Cardiac muscle cell (in vitro differentiated cells and primary cell): ENCODE measurements around the gene GARIN5A. TPM values are rescaled to one million over a fixed set of nuclear protein-coding genes. Genes with fewer than 3 reads are reported as not detected.

ENCODE experiments used
- DNase-seq, 2 donors: peaks; one replicate each; pipeline versions ENCODE4 v3.0.0 to v3.0.0-alpha.2; 2010 to 2017; ENCODE audit warnings: low read depth in 1 of 2, low spot score in 1 of 2
- H3K27ac ChIP-seq: fragments of 200-600 bp; sonication (generic); 2 replicates; pipeline ENCODE4 v1.5.1; 2016
- H3K27me3 ChIP-seq: fragments of 200-600 bp; sonication (generic); 2 replicates; pipeline ENCODE4 v1.6.0; 2016; ENCODE audit warnings: control low read depth
- H3K36me3 ChIP-seq: fragments of 200-600 bp; sonication (generic); 2 replicates; pipeline ENCODE4 v1.5.1; 2016; ENCODE audit warnings: control low read depth
- H3K4me1 ChIP-seq: fragments of 200-600 bp; sonication (generic); 2 replicates; pipeline ENCODE4 v1.8.1; 2017; ENCODE audit warnings: low read depth, mild to moderate bottlenecking, mixed run types
- H3K4me3 ChIP-seq: fragments of 200-600 bp; sonication (generic); 2 replicates; pipeline ENCODE4 v1.5.1; 2016; ENCODE audit warnings: mild to moderate bottlenecking
- H3K9me3 ChIP-seq: fragments of 200-600 bp; sonication (generic); 2 replicates; pipeline ENCODE4 v1.5.1; 2017; ENCODE audit warnings: low read depth, mild to moderate bottlenecking, control low read depth
- CTCF ChIP-seq: IDR thresholded peaks from 2 replicates; pipeline ENCODE4 v1.5.1; 2012; ENCODE audit warnings: low read depth, mild to moderate bottlenecking, low read length
- polyA plus RNA-seq: library from polyadenylated mRNA; unstranded; fragments of >200 nt; fragmentation: Nextera tagmentation; extraction: Ambion mirVana; gene quantifications from 2 replicates; pipeline ENCODE4 v1.2.1, GENCODE V29; 2016
- total RNA-seq: library from RNA; depleted of rRNA; stranded (reverse); fragments of >200 nt; gene quantifications from 2 replicates; pipeline ENCODE4 v1.2.3, GENCODE V29; 2016

Gene GARIN5A
- total and polyA plus RNA-seq, 2 experiments from 2014 or later = 7.7 to 9.3 TPM

DNA sequence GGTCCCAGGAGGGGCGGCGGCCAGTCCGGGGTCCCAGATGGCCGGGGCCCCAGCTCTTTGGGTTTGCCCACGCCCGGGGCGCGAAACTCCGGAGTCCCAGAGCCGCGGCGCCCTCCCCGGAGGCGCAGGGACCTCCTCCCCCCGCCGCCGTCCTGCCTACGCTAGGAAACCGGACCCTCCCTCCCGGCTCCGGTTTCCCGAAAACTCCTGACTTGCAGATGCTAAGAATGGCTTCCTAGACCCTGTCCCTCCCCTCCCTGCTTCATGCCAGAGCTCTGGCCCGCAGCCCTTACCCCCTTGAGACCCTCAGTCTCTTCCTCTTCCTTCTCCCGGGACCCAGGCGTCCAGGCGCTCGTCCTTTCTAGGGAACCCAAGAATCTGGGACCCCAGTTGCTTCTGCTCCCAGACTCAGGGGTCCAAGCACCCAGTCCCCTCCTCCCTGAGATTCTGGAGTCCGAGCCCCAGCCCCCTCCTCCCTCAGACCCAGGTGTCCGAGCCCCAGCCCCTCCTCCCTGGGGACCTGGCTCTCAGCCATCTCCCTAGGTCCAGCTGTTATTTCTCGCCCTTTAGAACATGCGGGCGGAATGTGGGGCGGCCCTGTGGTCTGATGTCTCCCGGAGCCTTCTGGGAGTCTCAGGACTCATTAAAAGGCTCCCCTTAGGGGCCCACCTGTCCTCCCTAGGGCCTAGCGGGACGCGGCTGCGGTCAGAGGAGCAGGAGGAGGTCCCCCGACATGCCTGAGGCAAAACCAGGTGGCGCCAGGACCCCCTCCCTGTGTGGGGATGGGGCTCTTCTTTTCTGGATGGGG is 44.2 kb downstream of the GARIN5A start, which contains the start of gene MYBPC2:
Gene MYBPC2 (plus strand): TSS at position 672 of the 808 bp plus-strand sequence. CDS start 62 bp downstream, at position 734.
- Histone ChIP-seq H3K27me3 (no peaks in the 10 kb centered on the region), H3K27ac (no peak within 1 kb of the TSS), H3K36me3 (no peaks in the 10 kb centered on the region), H3K9me3 (no peaks in the 10 kb centered on the region), H3K4me3 (peak within 1 kb of the TSS; percentile 58), H3K4me1 (peaks cover 9% of the 10 kb centered on the region)
- TF ChIP-seq CTCF = no peak
- DNase-seq = peak; percentile 35 to 60

DNA sequence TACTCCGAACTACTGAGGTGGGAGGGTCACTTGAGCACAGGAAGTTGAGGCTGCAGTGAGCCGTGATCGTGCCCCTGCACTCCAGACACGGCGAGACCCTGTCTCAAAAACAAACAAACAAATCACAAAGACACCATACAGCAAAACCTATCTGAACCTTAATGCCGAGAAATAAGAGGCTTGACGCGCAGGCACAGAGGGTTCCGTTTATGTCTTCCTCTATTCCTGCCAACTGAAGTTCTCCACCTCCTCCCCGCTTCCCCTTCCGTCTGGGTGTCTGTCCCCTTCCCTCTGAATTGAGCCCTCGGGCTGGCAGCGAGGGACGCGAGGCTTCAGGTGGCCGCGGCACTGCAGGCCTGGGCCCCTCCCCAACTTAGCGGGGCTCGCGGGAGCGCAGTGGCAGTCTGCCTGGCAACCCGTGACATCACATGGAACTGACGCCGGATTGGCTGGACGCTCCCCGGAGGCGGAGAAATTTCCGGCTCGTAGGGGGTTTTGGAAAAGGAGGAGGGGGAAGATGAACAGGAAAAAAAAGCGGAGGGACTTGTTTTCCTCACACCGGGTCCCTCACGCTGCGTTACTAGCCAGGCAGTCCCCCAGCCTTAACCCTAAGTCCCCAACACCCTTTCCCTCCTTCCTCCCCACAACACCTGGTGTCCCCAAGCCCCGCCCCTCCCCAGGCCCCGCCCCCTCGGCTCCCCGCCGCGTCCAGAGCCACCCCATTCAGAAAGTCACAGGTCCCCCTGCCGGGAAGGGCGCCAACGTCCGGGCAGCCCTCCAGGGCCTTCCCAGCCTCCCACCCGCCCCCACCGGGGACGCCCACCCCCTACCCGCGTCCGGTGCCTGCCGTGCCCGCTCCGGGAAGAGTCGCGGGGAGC is 45.1 kb downstream of the GARIN5A start:
- TF ChIP-seq CTCF = no peak
- DNase-seq = peak; percentile 77 to 89
- H3K27me3 ChIP-seq = no peaks in the 10 kb centered on the region
- H3K9me3 ChIP-seq = no peaks in the 10 kb centered on the region
- no peak overlapping the region for H3K27ac ChIP-seq
- no peaks in the 10 kb centered on the region for H3K36me3 ChIP-seq
- H3K4me3 ChIP-seq = peak overlapping the region; percentile 58
- H3K4me1 ChIP-seq = peaks cover 9% of the 10 kb centered on the region

- Histone ChIP-seq H3K4me1 (peaks cover 9% of the 10 kb centered on the region), H3K27me3 (no peaks in the 10 kb centered on the region), H3K9me3 (no peaks in the 10 kb centered on the region), H3K4me3 (no peak overlapping the region), H3K27ac (no peak overlapping the region), H3K36me3 (no peaks in the 10 kb centered on the region)
- no peak for TF ChIP-seq CTCF
- no peak for DNase-seq
These were observed 45.7 kb downstream of the GARIN5A start for GRCh38 chr19:50430888-50431342.

DNA sequence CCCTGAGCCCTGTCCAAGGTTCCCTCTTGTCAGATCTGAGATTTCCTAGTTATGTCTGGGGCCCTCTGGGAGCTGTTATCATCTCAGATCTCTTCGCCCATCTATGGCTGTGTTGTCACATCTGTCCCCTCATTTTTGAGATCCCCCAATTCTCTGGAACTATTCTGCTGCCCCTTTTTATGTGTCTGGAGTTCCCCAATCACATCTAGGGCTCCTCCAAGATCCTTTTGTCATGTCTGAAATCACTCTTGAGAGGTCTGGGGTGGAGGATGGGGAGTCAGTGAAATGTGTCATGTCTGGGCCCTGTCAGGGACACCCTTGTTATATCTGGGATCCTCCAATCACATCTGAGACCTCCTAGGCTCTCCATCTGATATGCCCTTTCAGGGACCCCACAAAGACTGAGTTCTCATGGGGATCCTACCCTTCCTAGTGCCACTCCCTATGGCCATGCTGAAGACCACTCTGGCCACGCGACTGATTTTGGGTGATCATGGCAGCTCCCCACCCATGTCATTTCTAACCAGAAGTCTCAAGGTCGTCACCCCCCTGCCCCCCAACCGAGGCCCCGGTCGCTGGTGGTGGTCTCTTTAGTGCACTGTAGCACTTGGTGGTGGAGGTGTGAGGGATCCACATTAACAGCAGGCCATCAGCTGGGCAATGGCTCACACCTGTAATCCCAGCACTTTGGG is 47.7 kb downstream of the GARIN5A start:
- no peaks in the 10 kb centered on the region for H3K9me3 ChIP-seq
- H3K27me3 ChIP-seq = no peaks in the 10 kb centered on the region
- H3K27ac ChIP-seq = no peak overlapping the region
- no peaks in the 10 kb centered on the region for H3K36me3 ChIP-seq
- H3K4me1 ChIP-seq = peaks cover 9% of the 10 kb centered on the region
- no peak for TF ChIP-seq CTCF
- H3K4me3 ChIP-seq = no peak overlapping the region
- DNase-seq = no peak

GRCh38 chr19:50427997-50428425 is 48.6 kb downstream of the GARIN5A start:
- H3K27me3 ChIP-seq = no peaks in the 10 kb centered on the region
- H3K9me3 ChIP-seq = no peaks in the 10 kb centered on the region
- H3K36me3 ChIP-seq = no peaks in the 10 kb centered on the region
- TF ChIP-seq CTCF = no peak
- no peak overlapping the region for H3K4me3 ChIP-seq
- H3K27ac ChIP-seq = no peak overlapping the region
- peak; percentile 34 to 93 for DNase-seq
- H3K4me1 ChIP-seq = peaks cover 9% of the 10 kb centered on the region
